GM21737 (cell line): ENCODE results near the gene LAMTOR3.
"Not testable (repeated sequence)": the region's sequence is repeated elsewhere in the genome, so short reads cannot be mapped to it uniquely, and the experiment has no call there.

ENCODE experiments used
- ATAC-seq: cut with Tn5 transposase; IDR thresholded peaks from one replicate; pipeline ENCODE4 v1.9.1; 2021; ENCODE audit warnings: mild to moderate bottlenecking, moderate library complexity; ENCODE audit not compliant: unreplicated experiment

The LAMTOR3 gene

DNA sequence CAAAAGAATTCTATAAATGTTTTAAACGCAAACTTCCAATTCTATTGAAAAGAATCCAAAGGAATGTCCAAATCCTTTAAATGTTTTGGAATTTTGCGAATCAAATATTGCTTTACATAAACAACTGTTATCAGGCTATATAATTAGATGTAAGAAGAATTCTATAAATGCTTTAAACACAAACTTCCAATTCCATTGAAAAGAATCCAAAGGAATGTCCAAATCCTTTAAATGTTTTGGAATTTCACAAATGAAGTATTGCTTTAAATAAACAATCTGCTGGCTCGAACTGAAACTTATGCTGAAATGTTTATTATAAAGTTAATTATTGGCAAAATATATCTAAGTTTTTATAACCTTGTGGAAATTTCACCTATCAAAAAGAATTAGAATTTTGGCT lies 61.5 kb downstream of the LAMTOR3 start:
- ATAC-seq: no peak

DNA sequence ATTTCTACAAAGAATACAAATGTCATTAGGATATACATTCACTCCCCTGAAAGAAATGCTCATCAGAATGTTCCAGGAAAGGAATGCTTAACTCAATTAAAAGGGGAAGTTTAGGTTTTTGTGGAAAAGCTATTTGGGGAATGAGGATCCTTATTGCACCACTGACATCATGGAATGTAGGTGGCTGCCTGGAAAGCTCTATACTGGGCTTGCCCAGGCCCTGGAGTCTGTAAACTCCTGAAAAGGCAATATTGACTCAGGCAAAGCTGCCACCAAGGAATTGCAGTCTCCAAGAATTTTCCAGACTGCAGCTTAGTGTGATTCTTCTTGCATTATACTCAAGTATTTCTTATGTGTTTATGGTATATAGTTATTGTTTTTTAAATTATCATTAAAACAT lies 61.9 kb downstream of the LAMTOR3 start:
- no peak for ATAC-seq

DNA sequence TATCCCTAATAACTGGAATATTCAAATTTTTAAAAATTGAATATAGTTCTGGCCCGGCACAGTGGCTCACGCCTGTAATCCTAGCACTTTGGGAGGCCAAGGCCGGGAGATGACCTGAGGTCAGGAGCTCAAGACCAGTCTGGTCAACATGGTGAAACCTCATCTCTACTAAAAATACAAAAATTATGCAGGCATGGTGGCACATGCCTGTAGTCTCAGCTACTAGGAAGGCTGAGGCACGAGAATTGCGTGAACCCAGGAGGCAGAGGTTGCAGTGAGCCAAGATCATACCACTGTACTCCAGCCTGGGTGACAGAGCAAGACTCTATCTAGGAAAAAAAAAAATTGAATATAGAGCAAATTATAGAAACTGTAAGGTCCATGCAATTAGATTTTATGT lies 64.2 kb downstream of the LAMTOR3 start:
- not testable (repeated sequence) for ATAC-seq

DNA sequence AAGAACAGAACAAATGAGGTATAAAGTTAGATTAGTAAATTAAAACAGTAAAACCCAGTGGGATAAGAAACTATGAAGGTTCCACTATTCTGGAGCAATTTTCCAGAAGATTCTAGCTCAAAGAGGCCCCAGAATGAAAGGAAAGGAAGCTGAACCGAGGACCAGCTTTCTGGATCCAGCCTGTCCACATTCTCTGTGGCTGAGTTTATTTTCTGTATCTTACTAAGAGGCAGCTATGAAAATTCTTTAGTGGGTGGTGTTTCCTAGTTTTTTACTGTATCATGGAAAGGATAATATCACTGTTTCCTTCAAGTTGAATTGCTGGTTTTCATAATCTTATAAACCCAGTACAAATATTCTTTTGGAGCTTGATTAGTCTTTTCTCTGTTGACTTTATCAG lies 65.8 kb downstream of the LAMTOR3 start:
- no peak for ATAC-seq
